GM18867 (cell line): ENCODE measurements around the gene SBNO2.

Experiments used
- ATAC-seq: cut with Tn5 transposase; IDR thresholded peaks from one replicate; pipeline ENCODE4 v1.9.1; 2021; ENCODE audit warnings: mild to moderate bottlenecking, moderate library complexity; ENCODE audit not compliant: unreplicated experiment

Gene SBNO2

GRCh38 chr19:1063909-1064660 is 110.0 kb downstream of the SBNO2 start:
- ATAC-seq: no peak

DNA sequence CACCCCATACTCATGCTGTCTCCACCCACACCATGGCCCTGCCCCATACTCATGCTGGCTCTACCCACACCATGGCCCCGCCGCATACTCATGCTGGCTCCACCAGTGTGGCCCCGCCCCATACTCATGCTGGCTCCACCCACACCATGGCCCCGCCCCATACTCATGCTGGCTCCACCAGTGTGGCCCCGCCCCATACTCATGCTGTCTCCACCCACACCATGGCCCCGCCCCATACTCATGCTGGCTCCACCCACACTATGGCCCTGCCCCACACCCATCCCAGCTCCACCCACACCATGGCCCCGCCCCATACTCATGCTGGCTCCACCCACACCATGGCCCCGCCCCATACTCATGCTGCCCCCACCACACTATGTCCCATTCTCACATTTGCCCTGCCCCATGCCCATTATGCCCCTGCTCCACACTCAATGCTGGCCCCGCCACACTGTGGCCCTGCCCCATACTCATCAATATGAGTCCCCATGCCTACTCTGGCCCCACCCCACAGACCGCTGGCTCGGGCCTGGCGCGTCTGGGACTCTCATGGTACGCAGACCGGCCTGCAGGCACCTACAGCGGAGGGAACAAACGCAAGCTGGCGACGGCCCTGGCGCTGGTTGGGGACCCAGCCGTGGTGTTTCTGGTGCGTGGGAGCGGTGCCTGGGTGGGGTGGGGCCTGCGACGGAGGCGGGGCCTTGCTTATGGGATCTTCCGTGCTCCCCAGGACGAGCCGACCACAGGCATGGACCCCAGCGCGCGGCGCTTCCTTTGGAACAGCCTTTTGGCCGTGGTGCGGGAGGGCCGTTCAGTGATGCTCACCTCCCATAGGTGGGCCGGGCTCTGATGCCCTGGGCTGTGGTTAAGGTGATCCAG is 110.8 kb downstream of the SBNO2 start:
- ATAC-seq: no peak

DNA sequence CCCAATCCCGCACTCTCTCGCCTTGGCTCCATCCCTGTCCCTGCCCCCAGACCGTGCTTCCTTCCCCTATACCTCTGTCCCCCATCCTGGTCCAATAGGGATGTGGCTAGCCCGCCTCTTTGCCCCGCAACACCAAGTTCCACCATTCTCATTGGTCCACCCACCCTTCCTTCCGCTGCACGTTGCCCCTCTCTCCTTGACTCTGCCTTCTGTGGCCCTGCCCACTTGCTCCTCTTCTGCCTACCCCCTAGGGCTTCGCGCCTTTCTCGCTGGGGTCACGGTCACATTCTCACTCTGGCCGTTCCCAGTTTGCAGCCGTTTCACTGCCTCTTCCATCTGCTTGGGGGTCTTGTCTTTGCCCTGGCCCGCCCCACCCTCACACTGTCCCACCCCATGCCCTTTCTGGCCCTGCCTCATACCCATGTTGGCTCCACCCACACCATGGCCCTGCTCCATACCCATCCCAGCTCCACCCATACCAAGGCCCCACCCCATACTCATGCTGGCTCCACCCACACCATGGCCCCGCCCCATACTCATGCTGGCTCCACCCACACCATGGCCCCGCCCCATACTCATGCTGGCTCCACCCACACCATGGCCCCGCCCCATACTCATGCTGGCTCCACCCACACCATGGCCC is 111.6 kb downstream of the SBNO2 start:
- no peak for ATAC-seq

DNA sequence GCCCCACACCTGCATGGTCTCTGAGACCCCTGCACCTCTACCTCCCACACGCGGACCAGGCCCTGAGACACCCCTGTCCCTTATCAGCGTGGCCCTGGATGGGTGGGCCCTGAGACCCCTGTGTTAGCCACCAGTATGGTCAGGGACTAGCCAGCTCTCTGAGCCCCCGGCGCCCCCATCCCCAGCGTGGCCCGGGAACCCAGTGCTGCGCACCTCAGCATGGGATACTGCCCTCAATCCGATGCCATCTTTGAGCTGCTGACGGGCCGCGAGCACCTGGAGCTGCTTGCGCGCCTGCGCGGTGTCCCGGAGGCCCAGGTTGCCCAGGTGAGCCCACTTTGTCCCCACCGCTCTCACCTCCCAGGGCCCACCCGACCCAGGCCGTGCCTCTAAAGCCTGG is 112.1 kb downstream of the SBNO2 start:
- no peak for ATAC-seq

- ATAC-seq: no peak
Measured at GRCh38 chr19:1060689-1061088, 113.4 kb downstream of the SBNO2 start.

GRCh38 chr19:1058112-1058511 is 116.0 kb downstream of the SBNO2 start:
- no peak for ATAC-seq
